ENCODE results near the gene ILDR2.

- TF ChIP-seq POLR2A (IDR thresholded peaks at IDR 0.05): no peak
- TF ChIP-seq, protein P1, sequence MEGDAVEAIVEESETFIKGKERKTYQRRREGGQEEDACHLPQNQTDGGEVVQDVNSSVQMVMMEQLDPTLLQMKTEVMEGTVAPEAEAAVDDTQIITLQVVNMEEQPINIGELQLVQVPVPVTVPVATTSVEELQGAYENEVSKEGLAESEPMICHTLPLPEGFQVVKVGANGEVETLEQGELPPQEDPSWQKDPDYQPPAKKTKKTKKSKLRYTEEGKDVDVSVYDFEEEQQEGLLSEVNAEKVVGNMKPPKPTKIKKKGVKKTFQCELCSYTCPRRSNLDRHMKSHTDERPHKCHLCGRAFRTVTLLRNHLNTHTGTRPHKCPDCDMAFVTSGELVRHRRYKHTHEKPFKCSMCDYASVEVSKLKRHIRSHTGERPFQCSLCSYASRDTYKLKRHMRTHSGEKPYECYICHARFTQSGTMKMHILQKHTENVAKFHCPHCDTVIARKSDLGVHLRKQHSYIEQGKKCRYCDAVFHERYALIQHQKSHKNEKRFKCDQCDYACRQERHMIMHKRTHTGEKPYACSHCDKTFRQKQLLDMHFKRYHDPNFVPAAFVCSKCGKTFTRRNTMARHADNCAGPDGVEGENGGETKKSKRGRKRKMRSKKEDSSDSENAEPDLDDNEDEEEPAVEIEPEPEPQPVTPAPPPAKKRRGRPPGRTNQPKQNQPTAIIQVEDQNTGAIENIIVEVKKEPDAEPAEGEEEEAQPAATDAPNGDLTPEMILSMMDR (IDR thresholded peaks at IDR 0.05): no peak
- TF ChIP-seq EP300 (IDR thresholded peaks at IDR 0.05): no peak
- no peak for TF ChIP-seq POLR2AphosphoS5 (IDR thresholded peaks at IDR 0.05)
Observed at GRCh38 chr1:166869318-166870099, 105.8 kb downstream of the ILDR2 start.

All from gastroesophageal sphincter (tissue), 3 donors.